ENCODE data around the gene TIMM17B. TPM values are rescaled to one million over a fixed set of nuclear protein-coding genes. Genes with fewer than 3 reads are reported as not detected.

Gene TIMM17B
- total and polyA plus RNA-seq, 2 of the 8 experiments (the other 6 are each of a cell fraction or from before 2014, with no cell fraction given) = 77.8 to 246 TPM

DNA sequence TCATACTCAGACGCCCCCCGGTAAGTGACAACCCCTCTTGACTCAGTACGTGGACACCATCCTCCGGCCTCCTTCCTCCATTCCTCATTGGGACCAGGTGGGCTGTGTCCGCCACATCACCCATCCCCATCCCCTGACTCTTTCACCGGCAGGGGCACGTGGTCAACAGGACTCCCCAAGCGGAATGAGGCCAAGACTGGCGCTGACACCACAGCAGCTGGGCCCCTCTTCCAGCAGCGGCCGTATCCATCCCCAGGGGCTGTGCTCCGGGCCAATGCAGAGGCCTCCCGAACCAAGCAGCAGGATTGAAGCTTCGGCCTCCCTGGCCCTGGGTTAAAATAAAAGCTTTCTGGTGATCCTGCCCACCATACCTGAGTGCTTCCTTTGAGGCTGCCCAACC, 5.2 kb upstream of the TIMM17B start:
- no peak overlapping the region for H4K8ac ChIP-seq (ENCODE audit: extremely low read depth, insufficient read depth, low read length)
- no peak overlapping the region for H2BK20ac ChIP-seq (ENCODE audit: low read length)
- FAIRE-seq (no peak), DNase-seq (ENCODE audit: low read depth in 1 of 2, low spot score in 2 of 2) (no peak)
- no peak overlapping the region for H3K23ac ChIP-seq (ENCODE audit: insufficient read length)
- no peak overlapping the region for H2BK120ac ChIP-seq (replicated peaks; ENCODE audit: low read depth, low read length)
- CTCF ChIA-PET (ENCODE audit: partially characterized antibody) = interaction anchor here (0.6 to 1.6 kb wide), 3 partner anchors 35 to 128 kb away, joined by 3 to 4 read pairs (median 3); no protein-coding TSS in a partner anchor
- H2BK5ac ChIP-seq (ENCODE audit: low read depth, low read length) = no peak overlapping the region
- no peak overlapping the region for H4K91ac ChIP-seq (replicated peaks; ENCODE audit: insufficient read length, low read length)
- peaks cover 0 to 6% (median 0%) of the 10 kb centered on the region in 4 experiments; a peak in 1 of 7 replicates for H3K4me1 ChIP-seq (replicated peaks in 1 of 4; ENCODE audit: control insufficient read depth in 3 of 4, insufficient read depth in 4 of 4, low read length in 3 of 4)
- H3K9me3 ChIP-seq (ENCODE audit: insufficient read depth in 2 of 2, low read depth in 1 of 2, low read length in 1 of 2) = no peaks in the 10 kb centered on the region
- H3K79me2 ChIP-seq (ENCODE audit: control insufficient read depth in 1 of 2, insufficient read depth in 2 of 2, low read length in 2 of 2) = peaks cover 0 to 10% of the 10 kb centered on the region in 2 experiments; a peak in 1 of 4 replicates
- H3K36me3 ChIP-seq (ENCODE audit: control insufficient read depth in 2 of 4, insufficient read depth in 4 of 4, low read length in 3 of 4) = peaks cover 6 to 33% (median 16%) of the 10 kb centered on the region in 4 experiments; a peak in 6 of 8 replicates
- H3K14ac ChIP-seq (ENCODE audit: insufficient read length) = no peak overlapping the region
- POLR2A ChIA-PET (ENCODE audit: partially characterized antibody) = interaction anchor here (0.9 to 30.9 kb wide), 9 partner anchors 9 to 251 kb away, joined by 3 to 572 read pairs (median 4); partner anchors contain the start of gene SLC35A2
- H3K4me3 ChIP-seq (ENCODE audit: extremely low read depth in 1 of 4, insufficient read depth in 2 of 4, low read depth in 3 of 4, low read length in 4 of 4) = no peak overlapping the region
- no peak overlapping the region for H2AK5ac ChIP-seq (ENCODE audit: low read depth, low read length)
- H4K5ac ChIP-seq (ENCODE audit: insufficient read length, low read depth, low read length) = no peak overlapping the region
- H2BK12ac ChIP-seq (ENCODE audit: low read depth, low read length) = no peak overlapping the region
- no peak overlapping the region for H3K4ac ChIP-seq (replicated peaks; ENCODE audit: insufficient read length, low read depth, low read length)
- H2BK15ac ChIP-seq (ENCODE audit: low read length) = no peak overlapping the region
- H3K23me2 ChIP-seq (ENCODE audit: low read depth, low read length) = no peaks in the 10 kb centered on the region
- no peak overlapping the region for H3K4me2 ChIP-seq (ENCODE audit: insufficient read depth in 1 of 2, low read depth in 2 of 2, low read length in 2 of 2)
- no peaks in the 10 kb centered on the region for H3K27me3 ChIP-seq (replicated peaks in 1 of 4; ENCODE audit: control insufficient read depth in 3 of 4, extremely low read depth in 1 of 4, insufficient read depth in 3 of 4, low read length in 3 of 4)
- no peak overlapping the region for H3K18ac ChIP-seq (ENCODE audit: extremely low read depth, low read length)
- WGBS, 2 experiments (ENCODE audit: extremely low coverage in 1 of 2, insufficient coverage in 1 of 2, insufficient read length in 1 of 2, insufficient replicate concordance in 2 of 2, low coverage in 1 of 2, low lambda C conversion rate in 2 of 2, missing lambda C conversion rate in 1 of 2) = 96% methylated on average over 13 of the region's 14 CpGs; no CpG with 5 or more reads in 1 of the 2 experiments
- no peaks in the 10 kb centered on the region for H3K79me1 ChIP-seq (ENCODE audit: low read depth, low read length)
- no peak overlapping the region for H3K9ac ChIP-seq (replicated peaks in 1 of 4; ENCODE audit: extremely low read depth in 1 of 4, low read depth in 3 of 4, low read length in 3 of 4)
- no peak overlapping the region for H2AFZ ChIP-seq (ENCODE audit: low read length)
- no peak overlapping the region for H3K56ac ChIP-seq (replicated peaks; ENCODE audit: insufficient read length, low read depth, low read length)
- no peak overlapping the region for H3K27ac ChIP-seq (ENCODE audit: low read depth, low read length)
- peaks cover 0 to 4% of the 10 kb centered on the region in 2 experiments for H4K20me1 ChIP-seq (replicated peaks in 1 of 2; ENCODE audit: control insufficient read depth in 1 of 2, insufficient read depth in 2 of 2, low read length in 2 of 2)
- TF ChIP-seq, protein P1, sequence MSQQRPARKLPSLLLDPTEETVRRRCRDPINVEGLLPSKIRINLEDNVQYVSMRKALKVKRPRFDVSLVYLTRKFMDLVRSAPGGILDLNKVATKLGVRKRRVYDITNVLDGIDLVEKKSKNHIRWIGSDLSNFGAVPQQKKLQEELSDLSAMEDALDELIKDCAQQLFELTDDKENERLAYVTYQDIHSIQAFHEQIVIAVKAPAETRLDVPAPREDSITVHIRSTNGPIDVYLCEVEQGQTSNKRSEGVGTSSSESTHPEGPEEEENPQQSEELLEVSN (IDR thresholded peaks at IDR 0.05) = no peak
- no peak for TF ChIP-seq HDAC2 (IDR thresholded peaks at IDR 0.05; ENCODE audit: borderline replicate concordance in 1 of 2, low read depth in 2 of 2, low read length in 2 of 2)
- no peak for TF ChIP-seq TAF7 (optimal IDR thresholded peaks at IDR 0.05; ENCODE audit: borderline replicate concordance, low read depth, low read length)
- TF ChIP-seq, protein P2, sequence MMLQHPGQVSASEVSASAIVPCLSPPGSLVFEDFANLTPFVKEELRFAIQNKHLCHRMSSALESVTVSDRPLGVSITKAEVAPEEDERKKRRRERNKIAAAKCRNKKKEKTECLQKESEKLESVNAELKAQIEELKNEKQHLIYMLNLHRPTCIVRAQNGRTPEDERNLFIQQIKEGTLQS (IDR thresholded peaks at IDR 0.05; ENCODE audit: insufficient read depth, low read depth, low read length) = no peak
- no peak for TF ChIP-seq KDM1A (IDR thresholded peaks at IDR 0.05; ENCODE audit: borderline replicate concordance, low read length)
- TF ChIP-seq, protein P3, sequence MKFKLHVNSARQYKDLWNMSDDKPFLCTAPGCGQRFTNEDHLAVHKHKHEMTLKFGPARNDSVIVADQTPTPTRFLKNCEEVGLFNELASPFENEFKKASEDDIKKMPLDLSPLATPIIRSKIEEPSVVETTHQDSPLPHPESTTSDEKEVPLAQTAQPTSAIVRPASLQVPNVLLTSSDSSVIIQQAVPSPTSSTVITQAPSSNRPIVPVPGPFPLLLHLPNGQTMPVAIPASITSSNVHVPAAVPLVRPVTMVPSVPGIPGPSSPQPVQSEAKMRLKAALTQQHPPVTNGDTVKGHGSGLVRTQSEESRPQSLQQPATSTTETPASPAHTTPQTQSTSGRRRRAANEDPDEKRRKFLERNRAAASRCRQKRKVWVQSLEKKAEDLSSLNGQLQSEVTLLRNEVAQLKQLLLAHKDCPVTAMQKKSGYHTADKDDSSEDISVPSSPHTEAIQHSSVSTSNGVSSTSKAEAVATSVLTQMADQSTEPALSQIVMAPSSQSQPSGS (IDR thresholded peaks at IDR 0.05; ENCODE audit: low read length) = no peak
- TF ChIP-seq SRF (IDR thresholded peaks at IDR 0.05; ENCODE audit: low read depth, low read length) = no peak
- no peak for TF ChIP-seq NANOG (IDR thresholded peaks at IDR 0.05; ENCODE audit: insufficient read depth, low read depth, low read length, poor library complexity, severe bottlenecking)
- no peak for TF ChIP-seq PHF8 (conservative IDR thresholded peaks at IDR 0.05; ENCODE audit: low read depth, low read length)
